ENCODE measurements around the gene ATG2B. TPM values are rescaled to one million over a fixed set of nuclear protein-coding genes. Genes with fewer than 3 reads are reported as not detected.

Gene ATG2B
- total and polyA plus RNA-seq, 9 of the 15 experiments (the other 6 are each of a cell fraction or from before 2014, with no cell fraction given), result 0.83 to 12.9 (median 8.7) TPM

- TF ChIP-seq CHD7 (IDR thresholded peaks at IDR 0.05; ENCODE audit: low read depth, low read length), result no peak
- no peak for TF ChIP-seq MAZ (CRISPR knock-in tag; conservative IDR thresholded peaks at IDR 0.05 in 1 of 2, IDR thresholded peaks at IDR 0.05 in 1 of 2)
- no peak for TF ChIP-seq ZNF134 (CRISPR knock-in tag; conservative IDR thresholded peaks at IDR 0.05)
- TF ChIP-seq ZBTB7A (IDR thresholded peaks at IDR 0.05; ENCODE audit: borderline replicate concordance, control insufficient read depth, low read depth, low read length), result no peak
- no peak for TF ChIP-seq ZMIZ1 (IDR thresholded peaks at IDR 0.05; ENCODE audit: low read depth in 2 of 2, low read length in 2 of 2)
- TF ChIP-seq E2F1 (CRISPR knock-in tag; IDR thresholded peaks at IDR 0.05), result no peak
- TF ChIP-seq ZNF589 (CRISPR knock-in tag; IDR thresholded peaks at IDR 0.05; ENCODE audit: low read depth), result no peak
- TF ChIP-seq MYC (IDR thresholded peaks at IDR 0.05; ENCODE audit: low read depth, low read length), result no peak
- no peak for TF ChIP-seq MYC (CRISPR knock-in tag; IDR thresholded peaks at IDR 0.05; ENCODE audit: borderline replicate concordance, low read depth)
Measured at GRCh38 chr14:96368534-96368933, 5.4 kb upstream of the ATG2B start (continued).
